H1 (cell line): ENCODE measurements around the gene CCR3.

Experiments
- ASH2L ChIP-seq: fragments of 200-600, 300-600 bp; sonication (generic); IDR thresholded peaks from one replicate; pipeline ENCODE4 v1.7.1; 2017; ENCODE audit warnings: low read length
- ATF2 ChIP-seq: IDR thresholded peaks from 2 replicates; pipeline ENCODE4 v1.6.1; 2012; ENCODE audit warnings: low read length, inconsistent platforms
- CTCF ChIP-seq, 3 experiments: IDR thresholded peaks; 1 replicate in 2 of 3; 2 replicates in 1 of 3; pipeline versions ENCODE4 v1.5.1 to v1.6.1; 2011; ENCODE audit warnings: low read length in 3 of 3, mild to moderate bottlenecking in 3 of 3, inconsistent platforms in 2 of 3, low read depth in 1 of 3, moderate library complexity in 1 of 3; ENCODE audit not compliant: insufficient read depth in 1 of 3; ENCODE audit errors: control extremely low read depth in 1 of 3
- E2F6 ChIP-seq: IDR thresholded peaks from 2 replicates; pipeline ENCODE4 v1.6.1; 2012; ENCODE audit warnings: inconsistent platforms
- GABPA ChIP-seq: IDR thresholded peaks from 2 replicates; pipeline ENCODE4 v1.6.1; 2011; ENCODE audit warnings: mild to moderate bottlenecking, low read length, moderate library complexity, borderline replicate concordance; ENCODE audit not compliant: insufficient read depth
- JUND ChIP-seq: IDR thresholded peaks from 2 replicates; pipeline ENCODE4 v1.6.1; 2011; ENCODE audit warnings: mild to moderate bottlenecking, improper control_type of control experiment, low read length
- POLR2AphosphoS5 ChIP-seq: IDR thresholded peaks from 2 replicates; pipeline ENCODE4 v1.6.1; 2011; ENCODE audit warnings: low read depth, low read length
- SP1 ChIP-seq: IDR thresholded peaks from 2 replicates; pipeline ENCODE4 v1.6.1; 2011; ENCODE audit warnings: low read depth, low read length
- YY1 ChIP-seq: IDR thresholded peaks from 2 replicates; pipeline ENCODE4 v1.6.1; 2011; ENCODE audit warnings: low read depth, mild to moderate bottlenecking, low read length

GRCh38 chr3:46200211-46200610 lies 42.0 kb upstream of the CCR3 start:
- no peak for TF ChIP-seq ATF2
- no peak for TF ChIP-seq JUND
- TF ChIP-seq CTCF (IDR thresholded peaks at IDR 0.05; ENCODE audit: control extremely low read depth in 1 of 3, insufficient read depth in 1 of 3, low read depth in 1 of 3, low read length in 3 of 3), result no peak
- TF ChIP-seq YY1, result no peak
- no peak for TF ChIP-seq E2F6
- TF ChIP-seq ASH2L, result no peak
- TF ChIP-seq SP1, result no peak
- TF ChIP-seq POLR2AphosphoS5, result no peak
- TF ChIP-seq GABPA, result no peak
